IPS-18c (cell line): ENCODE measurements around the gene PDIA6.

Experiments used
- H3K4me3 ChIP-seq: 2 replicates; pipeline ENCODE4 v1.7.0; 2013; ENCODE audit warnings: low read depth, mild to moderate bottlenecking, low read length, moderate library complexity; ENCODE audit not compliant: insufficient read depth
- H3K9me3 ChIP-seq: one replicate; pipeline ENCODE4 v1.6.1; 2013; ENCODE audit warnings: mild to moderate bottlenecking, low read length, moderate library complexity; ENCODE audit not compliant: control insufficient read depth, insufficient read depth

The PDIA6 gene

DNA sequence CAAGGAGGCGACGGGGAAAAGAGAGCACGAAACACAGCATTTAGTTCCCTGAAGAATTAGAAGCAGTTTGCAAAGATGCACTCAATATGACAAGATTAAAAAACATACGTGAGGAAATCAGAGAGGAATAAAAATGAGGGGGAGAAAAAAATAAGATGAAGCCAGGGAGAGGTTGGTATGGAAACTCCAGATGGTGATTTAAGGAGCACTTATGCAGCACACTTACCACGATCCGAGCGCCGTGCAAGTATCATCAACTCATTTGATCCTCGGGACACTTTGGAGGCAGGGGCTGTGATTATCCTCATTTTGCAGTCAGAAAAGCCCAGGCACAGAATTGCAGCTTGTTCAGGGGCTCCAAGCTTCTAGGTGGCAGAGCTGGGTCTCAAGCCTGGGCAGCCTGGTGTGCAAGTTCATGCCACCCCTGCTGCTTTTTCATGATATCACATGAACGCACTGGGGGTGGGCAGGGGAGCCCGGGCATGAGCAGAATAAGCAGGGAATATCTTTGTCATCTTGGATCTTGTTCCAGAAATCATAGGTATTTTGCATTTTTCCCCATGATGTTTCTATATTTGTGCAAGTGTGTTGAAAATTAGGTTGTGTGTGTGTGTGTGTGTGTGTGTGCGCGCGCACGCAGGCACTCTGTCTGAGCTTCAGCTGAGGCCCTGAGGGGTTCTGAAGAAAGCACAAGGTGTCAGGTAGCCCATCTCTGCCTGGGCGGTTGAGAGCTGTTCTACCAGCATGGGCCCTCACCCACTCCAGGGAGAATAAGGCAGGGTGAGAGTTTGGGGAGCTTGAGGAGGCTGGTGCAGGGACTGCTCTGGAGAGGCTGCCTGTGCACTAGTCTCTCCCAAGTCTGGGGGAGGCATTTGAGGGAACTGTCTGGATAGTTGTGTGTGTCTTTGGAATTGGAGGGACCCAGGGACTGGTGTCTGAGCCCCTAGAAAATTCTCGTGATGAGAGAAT is 25.0 kb upstream of the PDIA6 start:
- Histone ChIP-seq H3K9me3 (peaks cover 9% of the 10 kb centered on the region), H3K4me3 (no peak overlapping the region)

DNA sequence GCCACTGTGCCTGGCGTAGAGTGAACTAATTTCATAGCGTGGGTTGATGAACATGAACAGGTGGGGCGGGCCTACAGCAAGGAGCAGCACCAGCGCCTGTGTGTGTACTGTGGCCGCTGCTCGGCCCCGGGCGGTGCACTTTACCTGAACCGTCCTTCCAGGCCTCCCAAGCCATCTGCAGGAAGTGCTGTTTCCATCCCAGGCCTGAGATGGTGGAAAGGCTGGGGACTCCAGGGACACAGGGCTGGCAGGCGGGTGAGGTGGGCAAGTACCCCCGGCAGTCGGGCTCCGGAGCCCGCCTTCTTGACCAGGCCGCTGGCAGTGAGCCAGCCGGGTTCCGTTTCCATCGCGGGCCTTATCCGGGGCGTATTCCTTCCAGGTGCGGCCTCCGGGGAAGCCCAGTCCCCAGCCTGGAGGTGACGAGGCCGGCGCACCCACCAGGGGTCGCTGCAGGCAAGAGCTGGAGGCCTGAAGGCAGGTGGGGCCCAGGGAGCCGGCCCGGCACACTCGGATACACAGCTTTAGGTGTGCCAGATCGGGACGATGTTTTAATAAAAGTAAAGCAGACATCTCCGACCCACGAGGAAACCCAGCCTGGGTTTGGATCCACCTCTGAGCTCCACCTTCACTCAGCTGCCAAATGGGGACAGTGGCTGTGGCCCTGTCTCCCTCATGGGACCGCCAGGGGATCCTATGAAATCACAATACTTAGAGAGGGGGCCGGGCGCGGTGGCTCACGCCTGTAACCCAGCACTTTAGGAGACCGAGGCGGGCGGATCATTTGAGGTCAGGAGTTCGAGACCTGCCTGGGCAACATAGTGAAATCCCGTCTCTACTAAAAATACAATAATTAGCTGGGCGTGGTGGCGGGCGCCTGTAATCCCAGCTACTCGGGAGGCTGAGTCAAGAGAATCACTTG is 22.7 kb upstream of the PDIA6 start:
- no peak overlapping the region for H3K4me3 ChIP-seq
- H3K9me3 ChIP-seq: no peaks in the 10 kb centered on the region

GRCh38 chr2:10834068-10834655 is 21.6 kb upstream of the PDIA6 start:
- no peaks in the 10 kb centered on the region for H3K9me3 ChIP-seq
- no peak overlapping the region for H3K4me3 ChIP-seq

DNA sequence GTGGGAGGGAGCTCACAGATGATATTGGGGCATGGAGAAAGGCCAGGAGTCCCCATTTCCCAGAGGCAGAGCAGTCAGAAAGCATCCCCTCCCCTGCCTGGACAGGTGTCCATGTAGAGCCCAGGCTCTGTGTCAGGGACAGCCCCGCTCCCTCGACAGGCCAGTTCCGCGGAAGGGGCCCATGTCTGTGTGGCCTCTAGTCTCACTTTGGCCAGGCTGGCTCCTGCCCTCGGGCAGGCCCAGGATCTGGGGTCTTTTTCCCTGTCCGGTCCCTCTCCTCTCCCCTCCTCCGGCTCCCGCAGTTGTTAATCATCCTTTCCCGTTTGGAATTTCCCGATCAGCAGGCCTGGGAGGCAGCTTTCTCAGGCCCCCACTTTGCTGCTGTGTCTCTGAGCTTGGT is 20.4 kb upstream of the PDIA6 start:
- Histone ChIP-seq H3K4me3 (no peak overlapping the region), H3K9me3 (no peaks in the 10 kb centered on the region)

DNA sequence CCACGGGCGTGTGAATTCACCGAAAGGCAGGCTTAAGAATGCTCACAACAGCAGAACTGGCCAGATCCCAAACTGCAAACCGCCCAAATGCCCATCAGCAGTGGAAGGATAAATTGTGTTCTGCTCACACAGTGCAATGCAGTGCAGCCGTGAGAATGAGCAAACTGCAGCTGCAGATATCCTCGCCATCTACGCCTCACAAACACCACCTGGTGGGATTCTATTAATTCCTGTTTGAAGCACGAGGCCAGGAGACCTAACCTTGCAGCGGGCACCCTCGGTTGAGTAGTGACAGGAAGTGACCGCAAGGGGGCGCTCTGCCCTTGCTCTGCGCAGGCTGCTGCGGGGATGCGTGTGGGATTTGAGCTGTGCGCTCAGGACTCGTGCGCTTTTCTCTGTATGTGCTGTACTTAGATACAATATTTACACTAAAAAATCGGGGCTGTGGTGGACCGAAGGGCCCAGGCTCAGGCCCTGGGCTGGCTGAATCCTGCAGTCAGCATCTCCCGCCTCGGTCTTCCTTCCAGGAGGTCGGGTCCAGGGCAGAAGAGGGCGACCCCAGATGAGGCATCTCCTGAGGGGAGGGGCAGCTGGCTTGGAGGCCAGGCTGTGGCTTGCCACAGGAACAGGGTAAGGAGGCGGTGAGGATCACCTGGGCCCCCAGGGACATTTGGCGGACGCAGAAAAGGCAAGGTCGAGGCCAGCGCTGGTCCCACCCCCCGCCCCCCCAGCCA is 19.8 kb upstream of the PDIA6 start:
- no peak overlapping the region for H3K4me3 ChIP-seq

GRCh38 chr2:10831400-10831985 is 18.9 kb upstream of the PDIA6 start:
- H3K9me3 ChIP-seq: no peaks in the 10 kb centered on the region
- H3K4me3 ChIP-seq: no peak overlapping the region

More for the DNA sequence above, 19.8 kb upstream of the PDIA6 start:
- no peaks in the 10 kb centered on the region for H3K9me3 ChIP-seq

DNA sequence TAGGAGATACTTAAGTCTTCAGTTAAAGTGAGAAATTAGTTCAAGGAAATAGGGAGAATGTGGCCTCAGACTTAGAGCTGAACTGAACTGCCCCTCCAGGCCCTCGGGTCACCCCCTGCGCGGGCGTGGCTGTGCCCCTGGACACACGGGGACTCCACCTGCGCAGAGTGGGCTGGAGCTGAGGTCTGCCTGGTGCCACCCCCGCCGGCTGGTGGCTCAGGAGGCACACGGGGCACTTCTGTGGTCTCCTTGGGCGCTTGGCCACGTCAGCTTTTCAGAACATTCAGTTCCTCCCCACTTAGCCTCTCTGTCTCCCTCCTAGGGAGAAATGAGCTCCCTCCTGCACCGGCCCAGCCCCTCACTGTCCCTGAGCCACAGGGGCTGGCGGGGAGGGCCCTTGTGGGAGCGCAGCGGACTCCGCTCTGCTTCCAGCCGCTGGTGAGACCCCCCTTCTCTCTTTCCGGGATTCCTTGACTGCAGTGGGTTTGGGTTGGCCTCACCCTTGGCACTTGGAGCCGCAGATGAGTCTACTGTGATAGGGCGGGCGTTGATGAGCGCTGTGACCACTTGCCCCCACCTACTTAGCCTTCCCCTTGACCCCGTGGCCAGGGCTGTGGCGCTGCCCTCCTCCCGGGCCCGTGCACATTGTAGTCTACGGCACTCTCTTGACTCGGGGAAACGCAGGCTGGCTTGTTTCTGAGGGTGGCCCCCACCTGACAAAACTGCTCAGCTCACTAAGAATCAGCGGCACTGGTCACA is 18.2 kb upstream of the PDIA6 start:
- no peak overlapping the region for H3K4me3 ChIP-seq
- no peaks in the 10 kb centered on the region for H3K9me3 ChIP-seq

DNA sequence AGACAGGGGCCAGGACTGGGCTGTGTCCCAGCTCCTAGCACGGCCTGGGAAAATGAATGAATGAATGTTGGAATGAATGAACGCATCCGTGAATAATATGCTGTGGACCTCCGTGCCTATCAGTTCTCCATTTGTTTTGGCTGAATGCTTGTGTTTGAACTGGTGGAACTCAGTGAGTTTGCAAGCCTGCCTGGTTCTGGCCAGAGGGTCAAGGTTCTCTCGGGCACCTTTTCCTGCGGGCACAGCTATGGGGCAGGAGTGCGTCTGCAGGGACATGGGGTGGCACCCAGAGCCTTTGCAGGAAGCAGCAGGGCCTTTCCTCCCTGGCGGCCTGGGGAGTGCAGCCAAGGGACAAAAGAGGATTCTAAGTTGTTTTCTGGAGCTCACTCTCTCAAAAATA is 17.6 kb upstream of the PDIA6 start:
- H3K4me3 ChIP-seq: no peak overlapping the region
- no peaks in the 10 kb centered on the region for H3K9me3 ChIP-seq

GRCh38 chr2:10829299-10829698 is 16.7 kb upstream of the PDIA6 start:
- no peaks in the 10 kb centered on the region for H3K9me3 ChIP-seq
- H3K4me3 ChIP-seq: no peak overlapping the region

GRCh38 chr2:10828346-10828745 is 15.8 kb upstream of the PDIA6 start:
- Histone ChIP-seq H3K4me3 (no peak overlapping the region), H3K9me3 (no peaks in the 10 kb centered on the region)

DNA sequence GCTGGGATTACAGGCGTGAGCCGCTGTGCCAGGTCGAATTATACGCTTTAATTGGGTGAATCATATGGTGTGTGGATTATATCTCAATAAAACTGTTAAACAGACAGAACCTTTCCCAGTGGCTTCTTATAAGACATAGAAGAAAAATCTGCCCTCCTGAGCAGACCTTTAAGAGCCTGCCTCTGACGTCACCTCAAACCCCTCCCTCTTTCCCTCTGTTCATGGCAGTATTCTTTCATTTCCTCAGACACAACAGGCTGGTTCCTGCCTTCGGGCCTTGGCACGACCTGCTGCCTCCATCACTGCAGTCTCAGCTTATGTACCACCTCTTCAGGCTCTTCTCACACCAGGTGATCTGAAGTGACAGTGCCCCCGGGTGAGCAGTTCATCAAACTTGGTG is 14.0 kb upstream of the PDIA6 start:
- Histone ChIP-seq H3K4me3 (no peak overlapping the region), H3K9me3 (no peaks in the 10 kb centered on the region)

- Histone ChIP-seq H3K9me3 (no peaks in the 10 kb centered on the region), H3K4me3 (no peak overlapping the region)
Observed at GRCh38 chr2:10826026-10826425, 13.4 kb upstream of the PDIA6 start.

- H3K4me3 ChIP-seq: no peak overlapping the region
- H3K9me3 ChIP-seq: no peaks in the 10 kb centered on the region
Observed at GRCh38 chr2:10824191-10824590, 11.6 kb upstream of the PDIA6 start.

DNA sequence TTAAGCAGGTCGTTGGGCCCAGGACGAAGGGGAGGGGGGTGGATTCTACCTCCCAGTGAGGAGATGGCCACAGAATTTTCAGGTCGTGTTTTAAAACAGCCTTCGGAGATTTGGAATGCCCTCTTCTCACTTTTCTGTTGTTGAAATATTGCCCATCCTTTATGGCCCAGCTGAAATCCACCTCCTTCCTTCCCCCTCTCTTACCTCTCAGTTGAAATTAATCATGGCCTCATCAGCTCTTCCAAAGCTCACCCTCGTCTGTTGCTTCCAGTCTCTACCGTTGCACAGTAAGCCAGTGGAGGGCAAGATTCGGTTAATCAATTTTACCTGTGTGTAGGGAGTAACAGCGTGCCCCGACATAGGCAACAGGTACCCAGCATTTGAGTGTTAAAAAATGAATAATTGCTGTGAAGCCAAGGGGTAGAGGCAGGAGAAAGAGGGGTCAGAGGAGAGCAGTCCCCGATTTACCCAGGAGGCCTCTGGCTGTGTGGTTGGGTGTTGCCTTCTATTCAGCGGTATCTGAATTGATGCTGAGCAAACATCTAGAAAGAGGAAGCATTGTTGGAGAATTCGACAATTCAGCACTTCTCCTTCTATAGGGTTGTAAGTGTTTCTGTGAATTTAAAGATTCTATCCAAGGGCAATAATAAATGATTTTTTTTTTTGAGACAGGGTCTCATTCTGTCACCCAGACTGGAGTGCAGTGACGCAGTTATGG is 8.6 kb upstream of the PDIA6 start:
- Histone ChIP-seq H3K4me3 (no peak overlapping the region), H3K9me3 (no peaks in the 10 kb centered on the region)

- no peaks in the 10 kb centered on the region for H3K9me3 ChIP-seq
- H3K4me3 ChIP-seq: no peak overlapping the region
Observed at GRCh38 chr2:10820562-10820961, 8.0 kb upstream of the PDIA6 start.
